K562 (cell line): ENCODE measurements around the gene UROS.

Experiments used
- CBX1 ChIP-seq: sonication (generic); IDR thresholded peaks from 2 replicates; pipeline ENCODE4 v1.6.1; 2016; ENCODE audit warnings: antibody characterized with exemption, low read depth, mild to moderate bottlenecking
- CTCF ChIP-seq, 3 experiments: IDR thresholded peaks in 2 of 3; conservative IDR thresholded peaks in 1 of 3; 2 replicates each; pipeline ENCODE4 v1.5.1; 2011 to 2012; ENCODE audit warnings: low read length in 3 of 3, mild to moderate bottlenecking in 3 of 3, control low read depth in 2 of 3, improper control_type of control experiment in 1 of 3, inconsistent platforms in 1 of 3, low read depth in 1 of 3, mixed read lengths in 1 of 3, moderate library complexity in 1 of 3; ENCODE audit not compliant: insufficient read depth in 2 of 3
- E2F8 ChIP-seq: fragments of 450-650 bp; IDR thresholded peaks from 2 replicates; pipeline ENCODE4 v1.7.1; 2018; ENCODE audit warnings: mild to moderate bottlenecking, low read depth; ENCODE audit not compliant: partially characterized antibody
- MAX ChIP-seq: sonication (generic); formaldehyde crosslinking; IDR thresholded peaks from 2 replicates; pipeline ENCODE4 v1.9.0; 2022; ENCODE audit warnings: mild to moderate bottlenecking, missing genetic modification reagents
- TOE1 ChIP-seq, 2 experiments: fragments of 450-650 bp in 1 of 2; sonication (generic) in 1 of 2; formaldehyde crosslinking in 1 of 2; IDR thresholded peaks; 2 replicates each; pipeline versions ENCODE4 v1.7.1 to v1.8.0; 2016 to 2022; ENCODE audit warnings: borderline replicate concordance in 2 of 2, mild to moderate bottlenecking in 2 of 2, antibody characterized with exemption in 1 of 2, inconsistent platforms in 1 of 2, low read depth in 1 of 2, missing genetic modification reagents in 1 of 2, moderate library complexity in 1 of 2
- ZNF175 ChIP-seq: fragments of 200-800 bp; sonication (Bioruptor generic); IDR thresholded peaks from 2 replicates; pipeline ENCODE4 v1.6.1; 2016; ENCODE audit warnings: low read depth, mild to moderate bottlenecking, missing genetic modification characterization, missing compliant biosample characterization

- no peak for TF ChIP-seq ZNF175 (CRISPR knock-in tag)
- TF ChIP-seq E2F8, result no peak
- TF ChIP-seq TOE1 (IDR thresholded peaks at IDR 0.05; ENCODE audit: borderline replicate concordance), result no peak
- no peak for TF ChIP-seq TOE1 (CRISPR knock-in tag; IDR thresholded peaks at IDR 0.05; ENCODE audit: borderline replicate concordance, low read depth)
- no peak for TF ChIP-seq CBX1
- no peak for TF ChIP-seq CTCF (IDR thresholded peaks at IDR 0.05 in 2 of 3, conservative IDR thresholded peaks at IDR 0.05 in 1 of 3; ENCODE audit: insufficient read depth in 2 of 3, low read depth in 1 of 3, low read length in 3 of 3)
- TF ChIP-seq MAX (CRISPR knock-in tag), result no peak
These were observed 25.3 kb upstream of the UROS start for GRCh38 chr10:125848371-125848770.
